Activated CD4-positive, CD25-positive, alpha-beta regulatory T cell (primary cell): ENCODE data around the gene RIC1.
"Not testable (repeated sequence)": the region's sequence is repeated elsewhere in the genome, so short reads cannot be mapped to it uniquely, and the experiment has no call there.

Source experiments
- DNase-seq, 4 experiments: peaks; one replicate each; lab custom pipeline; 2025; lab: John Stamatoyannopoulos, UW

RIC1 gene

DNA sequence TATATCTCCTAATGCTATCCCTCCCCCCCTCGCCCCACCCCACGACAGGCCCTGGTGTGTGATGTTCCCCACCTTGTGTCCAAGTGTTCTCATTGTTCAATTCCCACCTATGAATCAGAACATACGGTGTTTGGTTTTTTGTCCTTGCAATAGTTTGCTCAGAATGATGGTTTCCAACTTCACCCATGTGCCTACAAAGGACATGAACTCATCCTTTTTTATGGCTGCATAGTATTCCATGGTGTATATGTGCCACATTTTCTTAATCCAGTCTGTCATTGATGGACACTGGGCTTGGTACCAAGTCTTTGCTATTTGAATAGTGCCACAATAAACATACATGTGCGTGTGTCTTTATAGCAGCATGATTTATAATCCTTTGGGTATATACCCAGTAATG, 93.8 kb downstream of the RIC1 start:
- DNase-seq: not testable (repeated sequence)

DNA sequence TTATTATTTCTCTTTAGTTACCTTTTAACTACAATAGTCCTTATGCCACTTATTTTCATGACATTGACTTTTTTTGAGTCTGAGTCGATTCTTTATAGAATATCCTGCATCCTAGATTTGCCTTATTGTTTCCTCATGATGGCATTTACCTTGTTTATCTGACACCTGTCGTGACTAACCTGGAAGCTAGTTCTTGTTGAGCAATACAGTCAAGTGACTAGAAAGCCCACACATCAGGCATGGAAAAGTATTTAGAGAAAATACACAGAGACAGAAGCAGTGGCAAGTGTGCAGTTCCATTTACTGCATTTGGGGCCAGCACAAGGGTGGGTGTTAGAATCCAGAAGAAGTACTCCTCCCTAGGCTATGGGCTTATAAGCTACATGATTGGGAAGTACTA, 106.2 kb downstream of the RIC1 start:
- DNase-seq: no peak

DNA sequence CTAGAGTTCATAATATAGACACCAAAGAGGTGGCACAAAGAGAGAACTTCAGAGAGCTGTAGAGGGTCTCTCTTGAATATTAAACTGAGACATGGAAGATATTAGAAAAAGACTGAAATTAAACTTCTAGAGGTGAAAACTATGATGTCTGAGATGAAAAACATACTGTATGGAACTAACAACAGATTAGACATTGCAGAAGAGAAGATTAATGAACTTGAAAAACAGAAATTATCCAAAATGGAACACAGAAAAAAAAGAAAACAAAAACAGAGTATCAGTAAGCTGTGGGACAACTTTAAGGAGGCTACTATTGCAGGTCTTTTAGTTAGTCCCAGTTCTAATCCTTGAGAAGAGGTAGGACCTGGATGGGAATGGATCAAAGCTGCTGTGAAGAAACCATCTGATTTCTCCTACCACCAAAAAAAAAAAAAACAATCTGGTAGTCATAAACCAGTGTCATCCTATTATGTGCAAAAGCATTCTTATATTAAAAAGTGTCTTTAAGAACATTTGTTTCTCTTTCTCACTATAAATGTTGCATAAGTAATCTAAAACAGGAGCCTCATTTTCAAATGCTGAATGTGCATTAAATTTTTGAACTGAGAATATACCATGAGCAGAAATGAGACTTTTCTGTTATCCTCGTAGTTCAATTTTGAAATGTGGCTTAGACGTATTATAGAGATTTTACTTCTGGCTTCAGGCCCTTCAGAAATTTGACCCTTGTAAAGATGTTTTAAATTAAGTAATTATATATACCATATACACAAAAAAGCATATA, 107.8 kb downstream of the RIC1 start:
- DNase-seq: no peak

DNA sequence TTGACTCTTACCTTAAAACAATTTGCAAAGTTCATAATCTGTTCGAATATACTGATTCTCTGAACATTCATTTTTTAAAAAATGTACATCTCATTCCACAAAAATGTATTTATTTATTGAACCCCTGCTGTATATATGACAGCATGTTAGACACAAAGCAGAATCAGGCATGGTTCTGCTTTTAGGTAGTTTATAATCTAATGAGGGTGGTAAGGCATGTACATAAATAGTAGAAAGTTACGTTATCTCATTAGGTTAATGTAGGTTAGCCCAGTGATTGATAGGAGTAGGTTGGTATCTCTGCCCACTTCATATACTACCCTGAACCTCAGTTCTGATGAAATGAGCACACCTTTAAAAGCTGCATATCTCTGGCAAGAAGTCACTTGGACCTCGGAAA, 114.2 kb downstream of the RIC1 start:
- no peak for DNase-seq

DNA sequence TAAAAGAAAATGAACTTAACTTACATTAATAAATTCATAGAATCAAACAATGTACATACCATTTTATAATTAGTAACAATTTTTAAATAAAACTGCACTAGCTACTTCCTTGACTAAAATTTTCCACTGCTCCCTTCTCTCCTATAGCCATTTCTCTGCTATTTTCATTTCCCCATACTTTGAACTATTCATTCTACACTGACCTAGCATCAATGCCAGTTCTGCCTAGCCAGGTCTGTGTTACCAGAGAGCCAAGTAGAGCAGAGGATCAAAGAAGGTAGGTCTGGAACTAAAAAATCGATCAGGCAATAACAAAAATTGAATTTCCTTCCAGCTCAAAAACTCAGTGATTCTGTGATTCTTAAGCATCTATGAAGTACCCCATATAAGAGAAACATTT, 119.5 kb downstream of the RIC1 start:
- no peak for DNase-seq

GRCh38 chr9:5749306-5749705, 120.4 kb downstream of the RIC1 start:
- DNase-seq: no peak

DNA sequence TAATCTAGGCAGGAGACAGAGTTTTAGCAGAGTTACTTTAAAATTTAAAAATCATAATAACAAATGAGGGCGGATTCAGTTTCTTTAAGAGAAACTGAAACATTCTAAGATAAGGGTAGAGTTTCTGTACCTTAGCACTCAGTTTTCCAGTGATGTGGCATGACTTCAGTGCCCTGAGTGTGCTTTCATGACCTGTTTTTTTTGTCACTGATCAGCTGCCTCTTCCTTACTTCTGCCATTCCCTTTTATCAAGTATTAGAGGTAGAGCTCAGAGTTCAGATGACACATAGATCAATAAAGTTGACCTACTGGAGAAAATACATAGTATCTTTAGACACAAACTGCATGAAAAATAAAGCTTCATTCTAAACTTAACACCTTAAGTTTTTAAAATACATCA, 121.7 kb downstream of the RIC1 start:
- DNase-seq: no peak

GRCh38 chr9:5756633-5757032, 127.7 kb downstream of the RIC1 start:
- no peak for DNase-seq

GRCh38 chr9:5760338-5760737, 131.4 kb downstream of the RIC1 start:
- no peak for DNase-seq

GRCh38 chr9:5762421-5762820, 133.5 kb downstream of the RIC1 start:
- no peak for DNase-seq

DNA sequence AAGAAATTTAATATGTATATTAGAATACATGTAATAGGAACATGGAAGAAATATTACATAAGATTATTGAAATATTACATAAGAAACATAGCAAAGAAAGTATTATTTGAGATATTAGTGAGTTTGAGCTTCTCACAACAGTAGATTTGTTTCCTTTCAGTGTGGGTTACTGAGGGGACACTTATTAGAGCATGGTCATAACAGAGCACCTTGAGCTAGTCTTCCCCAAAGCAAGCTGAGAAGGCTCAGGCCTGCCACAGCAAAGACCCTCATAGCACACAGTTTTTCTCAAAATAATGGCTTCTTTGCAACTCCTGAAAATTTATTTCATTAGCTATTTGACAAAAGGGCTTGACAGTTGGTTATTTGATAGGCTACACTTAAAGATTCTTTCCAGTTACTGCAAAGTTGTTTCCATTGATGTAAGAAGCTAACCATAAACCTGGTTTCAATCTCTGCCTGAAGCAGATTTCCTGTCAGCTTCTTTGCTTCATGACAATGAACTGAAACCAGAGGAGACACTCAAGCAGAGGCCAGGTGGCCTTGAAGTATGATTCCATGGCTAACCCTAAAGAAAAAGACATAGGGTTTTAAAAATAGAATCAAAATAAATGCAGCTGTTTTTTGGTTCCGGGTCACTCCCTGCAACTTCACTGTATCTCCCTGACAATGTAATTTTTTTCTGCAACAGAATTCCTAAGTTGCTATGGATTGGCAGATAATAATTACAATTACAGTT, 135.4 kb downstream of the RIC1 start:
- DNase-seq: no peak

DNA sequence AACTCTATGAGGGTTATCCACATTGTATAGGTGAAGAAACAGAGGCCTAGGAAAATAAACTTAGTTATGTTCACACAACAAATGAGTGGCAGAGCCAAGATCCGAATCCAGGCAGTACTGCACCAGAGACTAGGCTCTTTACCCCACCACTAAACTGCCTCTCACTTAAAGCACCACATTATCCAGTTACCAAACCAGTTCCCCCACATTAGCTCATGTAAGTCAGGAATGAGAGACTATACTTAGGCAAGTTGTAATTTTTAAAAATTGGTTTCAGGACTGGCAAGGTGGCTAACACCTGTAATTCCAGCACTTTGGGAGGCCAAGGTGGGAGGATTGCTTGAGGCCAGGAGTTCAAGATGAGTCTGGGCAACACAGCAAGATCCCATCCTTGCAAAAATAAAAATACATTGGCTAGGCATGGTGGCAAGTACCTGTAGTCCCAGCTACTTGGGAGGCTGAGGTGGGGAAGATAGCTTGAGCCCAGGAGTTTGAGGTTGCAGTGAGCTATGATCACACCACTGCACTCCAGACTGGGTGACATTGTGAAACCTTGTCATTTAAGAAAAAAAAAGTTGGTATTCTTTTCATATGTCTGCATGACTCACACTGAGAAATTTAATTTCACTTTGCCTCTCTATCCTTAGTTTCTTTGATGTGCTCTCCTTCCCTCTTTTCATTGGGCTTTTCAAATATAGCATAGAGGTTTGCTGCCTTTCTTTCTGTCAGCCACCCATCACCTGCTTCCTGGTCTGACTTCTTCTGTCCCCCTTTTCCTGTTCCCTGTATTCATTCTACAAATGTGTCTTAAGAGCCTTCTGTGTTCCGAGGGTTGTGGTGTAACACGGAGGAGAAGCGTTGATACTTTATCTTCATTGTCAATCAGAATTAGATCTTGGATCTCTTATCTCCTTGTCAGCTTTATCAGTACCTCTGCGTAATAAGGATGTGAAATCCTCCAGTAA, 139.3 kb downstream of the RIC1 start:
- no peak for DNase-seq

GRCh38 chr9:5773324-5773999, 144.6 kb downstream of the RIC1 start:
- DNase-seq: no peak

DNA sequence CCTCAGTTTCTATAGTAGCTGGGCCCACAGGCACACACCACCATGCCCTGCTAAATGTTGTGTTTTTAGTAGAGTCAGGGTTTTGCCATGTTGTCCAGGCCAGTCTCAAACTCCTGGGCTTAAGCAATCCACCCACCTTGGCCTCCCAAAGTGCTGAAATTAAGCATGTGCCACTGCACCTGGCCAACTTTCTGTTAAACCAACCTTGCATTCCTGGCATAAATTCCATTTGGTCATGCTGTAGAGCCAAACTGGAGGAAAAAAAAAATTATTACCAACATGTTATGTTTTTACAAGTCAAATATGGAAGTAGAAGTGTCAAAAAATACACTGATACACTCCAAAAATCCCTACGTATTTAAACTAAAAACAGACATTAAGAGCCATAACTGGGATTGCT, 149.9 kb downstream of the RIC1 start:
- no peak for DNase-seq

DNA sequence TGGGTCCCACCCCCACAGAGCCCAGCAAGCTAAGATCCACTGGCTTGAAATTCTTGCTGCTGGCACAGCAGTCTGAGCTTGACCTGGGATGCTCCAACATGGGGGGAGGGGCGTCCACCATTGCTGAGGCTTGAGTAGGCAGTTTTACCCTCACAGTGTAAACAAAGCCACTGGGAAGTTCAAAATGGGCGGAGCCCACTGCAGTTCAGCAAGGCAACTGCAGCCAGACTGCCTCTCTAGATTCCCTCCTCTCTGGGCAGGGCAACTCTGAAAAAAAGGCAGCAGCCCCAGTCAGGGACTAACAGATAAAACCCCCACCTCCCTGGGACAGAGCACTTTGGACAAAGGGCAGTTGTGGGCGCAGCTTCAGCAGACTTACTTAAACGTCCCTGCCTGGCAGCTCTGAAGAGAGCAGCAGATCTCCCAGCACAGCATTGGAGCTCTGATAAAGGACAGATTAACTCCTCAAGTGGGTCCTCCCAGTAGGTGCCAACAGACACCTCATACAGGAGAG, 150.9 kb downstream of the RIC1 start:
- not testable (repeated sequence) for DNase-seq

DNA sequence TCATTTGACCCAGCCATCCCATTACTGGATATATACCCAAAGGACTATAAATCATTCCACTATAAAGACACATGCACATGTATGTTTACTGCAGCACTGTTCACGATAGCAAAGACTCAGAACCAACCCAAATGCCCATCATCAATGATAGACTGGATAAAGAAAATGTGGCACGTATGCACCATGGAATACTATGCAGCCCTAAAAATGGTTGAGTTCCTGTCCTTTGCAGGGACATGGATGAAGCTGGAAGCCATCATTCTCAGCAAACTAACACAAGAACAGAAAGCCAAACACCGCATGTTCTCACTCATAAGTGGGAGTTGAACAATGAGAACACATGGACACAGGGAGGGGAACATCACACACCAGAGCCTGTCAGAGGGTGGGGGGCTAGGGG, 154.5 kb downstream of the RIC1 start:
- DNase-seq: not testable (repeated sequence)

- no peak for DNase-seq
These were observed 155.1 kb downstream of the RIC1 start for GRCh38 chr9:5783982-5784381.

DNA sequence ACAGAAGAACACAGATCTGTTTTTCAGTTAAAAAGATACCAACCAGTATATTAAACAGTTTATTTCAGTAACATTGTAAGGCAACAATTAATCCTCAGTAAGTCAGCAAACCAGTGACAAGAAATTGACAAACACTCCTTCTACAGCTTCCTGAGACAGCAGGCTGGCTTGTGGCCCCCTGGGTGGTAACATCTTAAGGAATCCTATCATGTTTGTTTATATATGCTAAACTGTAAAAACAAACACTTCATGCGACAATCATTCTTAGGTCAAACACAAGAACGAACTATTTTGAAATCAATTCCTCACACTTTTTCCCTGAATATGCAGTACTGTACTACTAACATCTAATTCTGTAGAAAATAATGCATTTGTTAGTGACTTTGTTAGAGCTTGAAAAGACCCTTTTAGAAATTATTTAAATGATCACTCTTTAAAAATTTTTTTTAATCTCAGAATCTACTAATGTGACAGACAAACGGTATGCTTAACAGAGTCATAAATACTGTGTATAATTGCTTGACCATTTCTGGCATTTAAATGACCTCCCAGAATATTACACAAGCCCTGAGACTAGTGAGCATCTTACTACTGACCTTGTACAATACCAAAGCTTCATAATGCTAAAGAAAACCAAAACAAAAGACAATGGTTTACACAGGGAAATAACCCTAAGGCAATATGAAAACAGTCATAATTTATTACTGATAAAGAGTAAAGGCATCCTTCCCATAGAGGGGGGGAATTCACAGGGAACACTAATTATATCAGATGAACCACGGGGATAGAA, 155.8 kb downstream of the RIC1 start:
- no peak for DNase-seq

GRCh38 chr9:5786370-5787127, 157.6 kb downstream of the RIC1 start:
- DNase-seq: no peak

DNA sequence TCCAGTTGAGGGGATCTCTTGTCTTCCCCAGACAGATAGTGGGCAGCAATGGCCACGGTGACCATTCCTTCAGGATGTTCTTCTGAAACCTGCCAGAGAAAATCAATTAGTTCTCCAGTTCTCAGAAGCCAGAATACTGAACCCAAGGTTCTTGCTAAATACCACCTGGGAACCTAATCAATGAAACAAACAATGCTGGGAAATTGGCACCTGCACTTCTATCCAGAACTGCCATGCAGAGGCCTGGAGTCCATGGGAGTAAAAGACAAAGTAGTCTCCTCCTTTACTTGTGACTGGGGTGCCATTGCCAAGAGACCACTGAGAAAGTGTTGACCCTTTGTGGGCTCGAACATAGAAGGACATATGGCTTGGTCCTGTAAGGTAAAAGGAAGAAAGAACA, 158.3 kb downstream of the RIC1 start:
- no peak for DNase-seq
